SU-DHL-6 (cell line): Measurements from ENCODE around the gene MYO18A.

Experiments
- H2AFZ ChIP-seq: fragments of 200-600 bp; sonication (generic); 2 replicates; pipeline ENCODE4 v1.6.1; 2014; ENCODE audit warnings: low read depth, mild to moderate bottlenecking, moderate library complexity, mixed read lengths, antibody characterized with exemption, low read length; ENCODE audit not compliant: severe bottlenecking
- H3F3A ChIP-seq: fragments of 200-600 bp; shearing (Covaris generic); 2 replicates; pipeline ENCODE4 v1.6.0; 2016; ENCODE audit warnings: antibody characterized with exemption, mild to moderate bottlenecking; ENCODE audit not compliant: insufficient read depth
- H3K27ac ChIP-seq: fragments of 200-600 bp; sonication (generic); 2 replicates; pipeline ENCODE4 v1.5.1; 2016; ENCODE audit warnings: low read depth, mild to moderate bottlenecking, low read length, moderate library complexity, mixed read lengths
- H3K27me3 ChIP-seq: fragments of 200-600 bp; sonication (generic), shearing (Covaris generic); 2 replicates; pipeline ENCODE4 v1.6.0; 2014; ENCODE audit warnings: mild to moderate bottlenecking, low read length
- H3K36me3 ChIP-seq: fragments of 200-600 bp; sonication (generic); 2 replicates; pipeline ENCODE4 v1.6.1; 2014; ENCODE audit warnings: mild to moderate bottlenecking, low read length, mixed read lengths
- H3K4me2 ChIP-seq: fragments of 300-600, 200-600 bp; shearing (Covaris generic), sonication (generic); 2 replicates; pipeline ENCODE4 v1.6.0; 2014; ENCODE audit warnings: low read length, low read depth, mild to moderate bottlenecking; ENCODE audit not compliant: poor library complexity, severe bottlenecking
- H3K4me3 ChIP-seq: fragments of 200-600 bp; sonication (generic); 2 replicates; pipeline ENCODE4 v1.5.1; 2014; ENCODE audit warnings: antibody characterized with exemption, low read length, mild to moderate bottlenecking, mixed read lengths; ENCODE audit not compliant: insufficient read depth, poor library complexity, severe bottlenecking
- H3K79me2 ChIP-seq: fragments of 200-600 bp; sonication (generic); 2 replicates; pipeline ENCODE4 v1.6.1; 2014; ENCODE audit warnings: mild to moderate bottlenecking, low read length, moderate library complexity; ENCODE audit not compliant: insufficient read depth
- H3K9ac ChIP-seq: fragments of 200-600 bp; sonication (generic); 2 replicates; pipeline ENCODE4 v1.7.0; 2014; ENCODE audit warnings: mild to moderate bottlenecking, low read length
- H3K9me2 ChIP-seq: fragments of 200-600 bp; sonication (generic); replicated peaks from 2 replicates; pipeline ENCODE4 v1.6.1; 2014; ENCODE audit warnings: low read length; ENCODE audit not compliant: insufficient read depth
- H3K9me3 ChIP-seq: fragments of 200-600 bp; sonication (generic); 2 replicates; pipeline ENCODE4 v1.6.1; 2014; ENCODE audit warnings: low read length, mixed read lengths; ENCODE audit not compliant: insufficient read depth
- H4K20me1 ChIP-seq: fragments of 200-600 bp; sonication (generic); 2 replicates; pipeline ENCODE4 v1.6.1; 2014; ENCODE audit warnings: low read depth, mild to moderate bottlenecking, antibody characterized with exemption, low read length, moderate library complexity, mixed read lengths
- CTCF ChIP-seq: fragments of 200-600 bp; sonication (generic); IDR thresholded peaks from one replicate; pipeline ENCODE4 v1.5.1; 2017; ENCODE audit warnings: antibody characterized with exemption, mild to moderate bottlenecking, low read length, moderate library complexity; ENCODE audit not compliant: insufficient read depth, poor library complexity, severe bottlenecking
- EZH2phosphoT487 ChIP-seq: fragments of 200-600 bp; sonication (generic), shearing (Covaris generic); conservative IDR thresholded peaks from 2 replicates; pipeline ENCODE4 v1.6.1; 2018; ENCODE audit warnings: mild to moderate bottlenecking, antibody characterized with exemption, low read length, moderate library complexity, mixed read lengths

The MYO18A gene

DNA sequence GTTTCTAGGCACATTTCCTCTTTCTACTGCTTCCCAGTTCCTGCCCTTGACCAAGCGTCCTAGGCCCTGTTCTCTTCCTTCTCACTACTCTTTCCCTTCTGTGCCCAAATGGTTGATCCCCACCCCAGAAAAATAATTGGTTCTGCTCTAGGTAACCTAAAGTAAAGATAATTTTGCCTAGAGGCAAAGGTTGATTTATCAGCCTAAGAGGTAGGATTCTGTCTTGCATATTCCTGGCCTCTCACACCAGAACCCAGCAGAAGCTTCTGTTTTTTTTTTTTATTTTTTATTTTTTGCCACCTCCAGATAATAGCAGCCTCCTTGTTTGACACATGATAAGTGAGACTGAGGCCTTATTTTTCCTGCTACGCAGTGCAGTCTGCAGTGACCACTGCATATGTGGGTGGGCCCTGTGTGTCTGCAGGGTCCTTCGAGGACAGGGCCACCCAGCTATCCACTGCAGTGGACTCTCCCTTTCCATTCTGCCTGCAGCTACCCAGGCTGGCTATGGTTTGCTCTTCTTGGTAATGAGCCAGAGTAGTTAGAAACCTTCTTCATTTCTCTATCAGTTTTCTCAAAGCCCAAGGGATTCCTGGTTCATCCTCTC, 136.6 kb downstream of the MYO18A start:
- no peak overlapping the region for H3K9ac ChIP-seq
- no peaks in the 10 kb centered on the region for H3K79me2 ChIP-seq
- no peaks in the 10 kb centered on the region for H3K9me3 ChIP-seq
- no peaks in the 10 kb centered on the region for H3K36me3 ChIP-seq
- no peak overlapping the region for H2AFZ ChIP-seq
- H3K4me3 ChIP-seq, result no peak overlapping the region
- H3K27ac ChIP-seq, result no peak overlapping the region
- H4K20me1 ChIP-seq, result no peaks in the 10 kb centered on the region
- H3K4me2 ChIP-seq, result no peak overlapping the region
- H3K27me3 ChIP-seq, result no peaks in the 10 kb centered on the region
- H3F3A ChIP-seq, result no peaks in the 10 kb centered on the region
- no peak for TF ChIP-seq EZH2phosphoT487
- no peaks in the 10 kb centered on the region for H3K9me2 ChIP-seq

- Histone ChIP-seq H3K27me3 (no peaks in the 10 kb centered on the region), H4K20me1 (no peaks in the 10 kb centered on the region), H3K4me2 (no peak within 1 kb of the TSS), H3K4me3 (no peak within 1 kb of the TSS), H3K79me2 (no peaks in the 10 kb centered on the region), H3K27ac (no peak within 1 kb of the TSS), H3K36me3 (no peaks in the 10 kb centered on the region), H3K9ac (no peak within 1 kb of the TSS), H3K9me3 (no peaks in the 10 kb centered on the region), H2AFZ (no peak within 1 kb of the TSS), H3F3A (no peaks in the 10 kb centered on the region), H3K9me2 (no peaks in the 10 kb centered on the region)
- TF ChIP-seq EZH2phosphoT487 (no peak), CTCF (no peak)
Measured at GRCh38 chr17:29042679-29043538, 137.3 kb downstream of the MYO18A start, which contains the start of gene PIPOX. Gene PIPOX, plus strand, starts transcription at chr17:29043141. Its CDS starts 85 bp downstream, at chr17:29043226.

- TF ChIP-seq CTCF (no peak), EZH2phosphoT487 (no peak)
- H3K9me2 ChIP-seq, result no peaks in the 10 kb centered on the region
- no peak overlapping the region for H3K4me2 ChIP-seq
- no peaks in the 10 kb centered on the region for H3K9me3 ChIP-seq
- no peaks in the 10 kb centered on the region for H3K27me3 ChIP-seq
- no peaks in the 10 kb centered on the region for H3K79me2 ChIP-seq
- H3K4me3 ChIP-seq, result no peak overlapping the region
- H4K20me1 ChIP-seq, result no peaks in the 10 kb centered on the region
- no peak overlapping the region for H2AFZ ChIP-seq
- no peaks in the 10 kb centered on the region for H3F3A ChIP-seq
- no peak overlapping the region for H3K9ac ChIP-seq
- H3K36me3 ChIP-seq, result no peaks in the 10 kb centered on the region
- H3K27ac ChIP-seq, result no peak overlapping the region
Measured at GRCh38 chr17:29042026-29042678, 138.0 kb downstream of the MYO18A start.
